ENCODE results near the gene CRYAA. TPM values are rescaled to one million over a fixed set of nuclear protein-coding genes. Genes with fewer than 3 reads are reported as not detected.

CRYAA gene
- total RNA-seq, 4 donors from 2014 or later, result not detected

DNA sequence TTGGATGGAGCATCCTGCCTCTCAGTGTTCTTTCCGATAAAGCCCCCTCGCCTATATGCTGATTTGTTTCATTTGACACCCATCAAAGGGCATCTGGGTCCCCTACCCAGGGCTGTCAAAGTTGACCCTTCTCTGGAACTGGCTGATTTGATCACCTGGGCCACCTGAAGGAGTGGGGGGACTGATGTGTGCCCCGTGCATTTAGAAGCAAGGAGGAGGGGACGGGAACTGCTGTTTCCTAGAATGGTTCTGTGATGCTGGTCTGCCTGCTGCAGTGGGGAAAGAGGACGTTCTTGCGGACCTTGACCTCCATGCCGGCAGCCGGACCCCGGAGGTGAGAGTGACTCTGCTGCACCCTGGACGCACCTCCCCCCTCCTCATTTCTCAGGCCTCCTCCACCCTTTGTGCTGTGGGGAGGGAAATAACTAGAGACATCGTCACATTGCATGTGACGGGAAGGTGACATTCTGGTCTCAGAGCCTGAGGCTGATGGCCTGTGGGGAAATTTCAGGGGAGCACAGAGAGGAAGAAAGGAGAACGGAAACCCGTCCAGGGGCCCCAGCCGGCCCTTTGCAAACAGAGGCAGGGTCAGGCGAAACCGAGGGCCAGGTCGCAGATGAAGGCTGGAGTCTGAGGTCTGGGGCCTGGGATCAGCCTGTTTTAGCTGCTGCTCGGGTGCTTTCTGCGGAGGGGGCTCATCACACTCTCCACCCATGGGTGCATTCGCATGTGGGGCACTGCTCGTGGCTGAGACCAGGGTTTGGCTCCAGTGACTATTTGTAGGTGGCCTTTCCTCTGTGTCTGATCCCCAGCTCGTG is 25.7 kb downstream of the CRYAA start:
- TF ChIP-seq, protein P1, sequence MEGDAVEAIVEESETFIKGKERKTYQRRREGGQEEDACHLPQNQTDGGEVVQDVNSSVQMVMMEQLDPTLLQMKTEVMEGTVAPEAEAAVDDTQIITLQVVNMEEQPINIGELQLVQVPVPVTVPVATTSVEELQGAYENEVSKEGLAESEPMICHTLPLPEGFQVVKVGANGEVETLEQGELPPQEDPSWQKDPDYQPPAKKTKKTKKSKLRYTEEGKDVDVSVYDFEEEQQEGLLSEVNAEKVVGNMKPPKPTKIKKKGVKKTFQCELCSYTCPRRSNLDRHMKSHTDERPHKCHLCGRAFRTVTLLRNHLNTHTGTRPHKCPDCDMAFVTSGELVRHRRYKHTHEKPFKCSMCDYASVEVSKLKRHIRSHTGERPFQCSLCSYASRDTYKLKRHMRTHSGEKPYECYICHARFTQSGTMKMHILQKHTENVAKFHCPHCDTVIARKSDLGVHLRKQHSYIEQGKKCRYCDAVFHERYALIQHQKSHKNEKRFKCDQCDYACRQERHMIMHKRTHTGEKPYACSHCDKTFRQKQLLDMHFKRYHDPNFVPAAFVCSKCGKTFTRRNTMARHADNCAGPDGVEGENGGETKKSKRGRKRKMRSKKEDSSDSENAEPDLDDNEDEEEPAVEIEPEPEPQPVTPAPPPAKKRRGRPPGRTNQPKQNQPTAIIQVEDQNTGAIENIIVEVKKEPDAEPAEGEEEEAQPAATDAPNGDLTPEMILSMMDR (IDR thresholded peaks at IDR 0.05), result no peak
- ATAC-seq (ENCODE audit: low FRiP score) (no peak), DNase-seq (ENCODE audit: low spot score) (no peak)

DNA sequence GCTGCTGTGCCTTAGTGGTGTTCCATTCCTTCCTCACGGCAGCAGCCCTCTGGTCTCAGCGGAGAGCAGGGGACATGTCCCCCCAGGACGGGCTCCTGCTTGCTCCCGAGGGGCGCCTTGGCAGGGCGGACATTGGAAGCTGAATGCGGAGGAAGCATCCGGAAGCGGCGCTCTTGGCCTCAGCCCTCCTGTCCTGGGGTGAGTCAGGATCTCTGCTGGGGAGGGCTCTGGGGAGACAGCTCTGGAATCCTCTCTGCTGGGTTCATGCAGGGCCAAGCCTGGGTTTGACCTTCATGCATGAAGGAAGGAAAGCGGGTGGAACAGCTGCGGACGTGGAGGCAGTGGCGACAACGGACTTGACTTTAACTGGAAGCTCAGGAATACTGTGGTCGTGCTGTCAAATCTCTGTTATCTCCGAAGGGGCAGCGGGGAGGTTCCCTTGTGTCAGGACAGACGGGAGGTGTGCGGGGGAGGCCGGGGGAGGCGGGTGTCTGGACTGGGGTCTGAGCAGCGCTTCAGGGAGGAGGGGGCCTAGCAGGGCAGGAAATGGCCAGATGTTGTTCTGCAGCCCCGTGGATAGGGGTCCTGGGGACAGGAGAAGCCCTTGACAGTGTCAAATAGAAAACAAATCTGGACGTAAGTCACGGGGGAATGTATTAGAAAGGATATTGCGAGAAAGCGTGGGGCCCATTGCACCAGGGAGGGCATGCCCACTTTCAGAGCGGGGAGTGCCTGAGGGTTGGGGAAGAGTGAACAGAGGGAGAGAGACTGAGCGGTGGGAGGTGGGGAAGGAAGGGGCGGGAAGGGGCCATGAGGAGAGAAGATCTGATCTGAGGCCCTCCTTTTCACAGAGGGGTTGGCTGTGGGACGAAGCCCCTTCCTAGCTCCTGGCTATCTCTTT is 26.6 kb downstream of the CRYAA start:
- DNase-seq (ENCODE audit: low spot score), result no peak
- peak; percentile 77 for ATAC-seq (ENCODE audit: low FRiP score)
- TF ChIP-seq, protein P1 (IDR thresholded peaks at IDR 0.05), result no peak

DNA sequence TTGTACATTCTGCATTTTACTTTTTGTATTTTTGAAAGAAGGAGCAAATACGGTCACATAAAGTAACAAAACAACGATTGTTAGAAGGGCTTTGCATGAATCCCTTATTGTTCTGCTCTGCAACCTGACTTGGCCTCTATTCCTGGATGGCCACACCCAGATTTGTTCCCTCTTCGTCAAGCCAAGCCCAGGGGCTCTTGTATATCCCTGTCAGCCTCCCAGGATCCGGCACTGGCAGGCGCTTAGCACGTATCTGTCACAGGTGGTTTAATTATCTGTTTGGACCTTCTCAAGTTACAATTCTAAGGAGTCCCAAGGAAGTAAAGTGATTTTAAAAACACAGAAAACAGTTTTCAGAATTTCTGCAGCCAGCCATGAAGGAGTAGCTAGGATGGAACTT is 28.0 kb downstream of the CRYAA start:
- DNase-seq (ENCODE audit: low spot score), result no peak
- no peak for ATAC-seq (ENCODE audit: low FRiP score)
- TF ChIP-seq, protein P1 (IDR thresholded peaks at IDR 0.05), result no peak

DNA sequence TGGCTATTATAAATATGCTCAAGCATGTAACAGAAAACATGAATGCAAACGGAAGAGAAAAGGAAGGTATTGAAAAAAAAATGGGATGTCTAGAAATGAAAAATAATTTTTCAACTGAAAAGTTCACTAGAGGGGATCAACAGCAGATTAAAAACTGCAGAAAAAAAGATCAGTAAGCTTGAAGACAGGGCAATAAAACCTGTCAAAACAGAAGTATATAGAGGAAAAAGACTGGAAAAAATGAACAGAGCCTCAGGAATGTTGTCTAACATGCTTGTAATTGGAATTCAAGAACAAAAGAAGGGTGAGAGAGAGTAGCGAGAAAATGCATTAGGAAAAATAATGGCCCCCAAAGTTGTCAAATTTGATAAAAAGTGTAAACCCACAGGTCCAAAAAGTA is 29.6 kb downstream of the CRYAA start:
- no peak for DNase-seq (ENCODE audit: low spot score)
- no peak for ATAC-seq (ENCODE audit: low FRiP score)
- TF ChIP-seq, protein P1 (IDR thresholded peaks at IDR 0.05), result no peak

DNA sequence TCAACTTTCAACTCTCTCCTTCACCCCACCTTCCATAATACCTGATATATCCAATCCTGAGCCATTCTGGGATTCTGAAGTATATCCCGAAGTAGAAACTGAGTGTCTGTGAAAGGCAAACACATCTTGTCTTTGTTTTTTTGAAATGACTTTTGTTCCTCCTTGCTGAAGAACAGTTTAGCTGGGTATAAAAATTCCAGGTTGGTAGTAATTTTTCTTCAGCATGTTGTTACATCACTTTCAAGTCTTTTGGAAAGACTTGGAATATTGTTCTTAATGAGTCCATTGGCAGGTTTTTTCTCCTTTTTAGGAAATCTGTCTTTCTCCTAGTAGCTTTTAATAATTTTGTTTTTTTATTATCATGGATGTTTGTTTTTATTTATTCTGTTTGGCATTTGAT is 32.7 kb downstream of the CRYAA start:
- ATAC-seq (ENCODE audit: low FRiP score), result no peak
- TF ChIP-seq, protein P1 (IDR thresholded peaks at IDR 0.05), result no peak
- DNase-seq (ENCODE audit: low spot score), result no peak

DNA sequence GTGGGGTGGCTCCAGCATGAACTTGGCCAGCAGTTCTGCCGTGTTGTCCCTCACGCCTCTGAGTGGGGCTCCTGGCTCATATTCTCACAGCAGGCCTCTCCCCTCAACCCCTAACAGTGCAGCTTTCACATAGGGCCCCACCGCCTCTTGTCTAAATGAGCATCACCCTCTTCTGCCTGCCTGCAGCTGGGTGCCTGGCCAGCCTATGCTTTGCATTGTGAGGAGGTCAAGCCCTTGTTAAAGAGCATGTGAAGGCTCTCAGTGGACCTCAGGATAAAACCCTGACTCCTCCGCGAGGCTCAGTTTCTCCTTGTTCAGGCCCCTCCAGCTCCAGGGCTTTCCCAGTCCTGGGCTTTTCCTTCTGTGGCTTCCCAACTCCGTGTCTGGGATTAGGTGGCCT is 34.8 kb downstream of the CRYAA start:
- TF ChIP-seq, protein P1 (IDR thresholded peaks at IDR 0.05), result no peak
- DNase-seq (ENCODE audit: low spot score), result no peak
- no peak for ATAC-seq (ENCODE audit: low FRiP score)

Data from omental fat pad (tissue), 4 donors.